ENCODE data around the gene GMPR2.
"Not testable (repeated sequence)": the region's sequence is repeated elsewhere in the genome, so short reads cannot be mapped to it uniquely, and the experiment has no call there.

Gene GMPR2

DNA sequence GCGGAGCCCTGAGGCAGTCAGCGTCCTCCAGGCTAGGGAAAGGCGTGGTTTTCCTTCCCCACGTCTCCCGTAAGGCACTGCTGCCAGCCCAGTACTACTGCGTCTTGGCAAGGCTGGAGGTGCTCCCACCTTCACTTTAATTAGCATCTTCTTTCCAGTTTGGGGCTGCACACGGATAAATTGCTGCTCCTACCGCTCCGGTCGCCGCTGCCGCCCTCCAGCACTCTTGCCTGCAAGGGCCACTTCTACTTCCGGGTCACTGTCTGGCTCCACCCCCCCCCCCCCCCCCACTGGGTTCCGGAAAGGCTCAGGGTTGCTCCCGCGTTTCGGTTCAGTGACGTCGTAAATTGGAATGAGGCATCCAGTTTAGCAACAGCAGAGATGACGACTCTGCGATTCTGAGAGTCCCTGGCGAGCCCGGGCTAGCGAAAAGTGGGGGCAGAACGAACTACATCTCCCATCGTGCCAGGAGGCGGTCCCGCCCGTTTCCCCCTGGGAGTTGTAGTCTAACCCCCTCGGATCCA lies 546 bp upstream of the GMPR2 start, which contains the start of gene NEDD8:
Gene NEDD8, minus strand, starts transcription at position 247 of the 524 bp plus-strand sequence. Its CDS starts 100 bp downstream, at position 147.
- DNase-seq: peak; percentile 81

- DNase-seq: no peak
Observed at GRCh38 chr14:24233538-24233866, 773 bp downstream of the GMPR2 start.

DNA sequence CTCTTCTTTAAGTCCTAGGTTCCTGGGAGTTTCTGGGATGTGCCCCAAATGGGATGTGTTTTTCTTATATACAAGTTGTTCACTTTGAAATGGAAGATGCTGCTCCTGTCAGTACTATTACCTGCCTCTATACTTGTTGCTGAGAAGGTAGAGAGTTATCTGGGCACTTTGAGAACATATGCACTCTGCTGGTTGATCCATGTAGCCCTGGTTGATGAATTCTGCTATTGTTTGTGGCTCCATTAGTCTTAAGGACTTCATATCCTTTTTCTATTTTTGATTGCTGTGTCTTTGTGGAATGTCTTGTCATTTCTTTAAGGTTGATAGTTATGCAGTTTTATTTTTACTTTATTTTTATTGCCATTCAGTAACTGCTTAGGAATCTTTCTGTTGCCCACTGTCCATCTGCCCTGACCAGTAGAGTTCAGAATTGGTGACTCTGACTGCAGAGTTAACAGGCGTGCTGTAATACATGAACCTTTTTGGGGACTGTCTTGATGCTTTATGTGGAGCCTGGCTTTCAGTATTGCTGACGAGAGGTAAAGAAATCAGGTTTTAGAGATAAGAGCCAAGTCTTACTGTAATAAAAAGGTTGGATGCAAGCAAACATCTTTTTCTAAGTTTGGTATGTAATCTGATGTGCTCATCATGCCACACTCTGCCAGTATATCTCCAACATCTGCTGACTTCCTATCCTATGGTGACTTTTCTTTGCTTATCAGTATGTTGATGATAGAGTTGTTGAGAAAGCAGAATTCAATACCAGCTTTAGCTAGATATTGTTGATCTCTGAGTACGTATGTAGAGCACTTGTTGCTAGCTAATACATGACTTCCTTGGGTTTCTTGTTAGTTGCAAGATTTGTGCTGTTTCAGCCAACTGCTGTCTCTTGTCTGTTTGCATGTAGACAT lies 1.6 kb downstream of the GMPR2 start:
- DNase-seq: no peak

- DNase-seq: no peak
Observed at GRCh38 chr14:24235804-24236688, 3.3 kb downstream of the GMPR2 start.

DNA sequence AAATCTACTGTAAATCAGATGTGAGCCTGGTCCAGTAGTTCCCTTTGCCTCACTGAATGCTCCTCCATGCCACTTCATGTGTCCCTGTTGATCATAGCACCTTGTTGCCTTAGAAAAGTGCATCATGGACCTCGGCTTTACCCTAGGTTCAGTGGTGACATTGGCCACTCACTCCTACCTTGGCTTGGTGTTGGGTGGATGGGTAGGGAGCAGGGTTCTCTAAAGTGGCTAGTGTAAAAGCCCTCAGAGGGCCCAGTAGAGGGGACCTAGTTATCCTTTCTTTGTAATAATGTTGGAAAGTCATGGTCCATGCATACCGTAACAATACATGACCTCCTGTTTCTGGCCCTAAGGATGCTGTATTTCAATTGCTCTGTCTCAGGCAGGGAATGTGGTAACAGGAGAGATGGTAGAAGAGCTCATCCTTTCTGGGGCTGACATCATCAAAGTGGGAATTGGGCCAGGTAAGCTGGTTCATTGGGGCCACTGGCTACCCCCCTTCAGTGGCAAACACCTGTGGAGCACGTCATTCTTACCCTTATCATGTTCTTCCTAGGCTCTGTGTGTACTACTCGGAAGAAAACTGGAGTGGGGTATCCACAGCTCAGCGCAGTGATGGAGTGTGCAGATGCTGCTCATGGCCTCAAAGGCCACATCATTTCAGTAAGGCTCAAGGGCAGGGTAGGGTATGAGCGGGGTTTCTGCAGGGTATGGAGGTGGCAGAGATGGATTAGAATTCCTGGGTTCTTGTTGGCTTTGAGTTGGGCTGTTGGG lies 4.1 kb downstream of the GMPR2 start:
- no peak for DNase-seq

DNA sequence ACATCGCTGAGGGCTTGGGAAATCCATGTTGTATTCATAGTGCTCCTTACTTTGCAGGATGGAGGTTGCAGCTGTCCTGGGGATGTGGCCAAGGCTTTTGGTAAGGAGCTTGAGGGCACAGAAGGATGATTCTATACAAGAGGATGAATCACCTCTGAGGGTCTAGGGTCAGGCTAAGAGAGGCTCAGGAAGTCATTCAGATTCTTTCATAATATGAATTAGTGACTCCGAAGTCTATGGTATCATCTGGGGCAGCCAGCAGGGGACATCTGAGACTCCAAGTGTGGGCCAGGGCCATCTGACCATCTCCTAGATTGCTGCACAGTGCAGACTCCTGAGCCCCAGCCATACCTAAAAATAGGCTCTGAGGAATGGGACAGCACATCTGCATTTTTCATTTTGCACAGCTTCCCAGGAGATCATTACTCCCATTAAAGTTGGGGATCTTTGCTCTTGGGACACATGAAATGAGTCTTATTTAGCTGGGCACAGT lies 4.8 kb downstream of the GMPR2 start:
- no peak for DNase-seq

- DNase-seq: no peak
Observed at GRCh38 chr14:24238123-24238522, 5.4 kb downstream of the GMPR2 start.

- no peak for DNase-seq
Observed at GRCh38 chr14:24238527-24239037, 5.9 kb downstream of the GMPR2 start.

DNA sequence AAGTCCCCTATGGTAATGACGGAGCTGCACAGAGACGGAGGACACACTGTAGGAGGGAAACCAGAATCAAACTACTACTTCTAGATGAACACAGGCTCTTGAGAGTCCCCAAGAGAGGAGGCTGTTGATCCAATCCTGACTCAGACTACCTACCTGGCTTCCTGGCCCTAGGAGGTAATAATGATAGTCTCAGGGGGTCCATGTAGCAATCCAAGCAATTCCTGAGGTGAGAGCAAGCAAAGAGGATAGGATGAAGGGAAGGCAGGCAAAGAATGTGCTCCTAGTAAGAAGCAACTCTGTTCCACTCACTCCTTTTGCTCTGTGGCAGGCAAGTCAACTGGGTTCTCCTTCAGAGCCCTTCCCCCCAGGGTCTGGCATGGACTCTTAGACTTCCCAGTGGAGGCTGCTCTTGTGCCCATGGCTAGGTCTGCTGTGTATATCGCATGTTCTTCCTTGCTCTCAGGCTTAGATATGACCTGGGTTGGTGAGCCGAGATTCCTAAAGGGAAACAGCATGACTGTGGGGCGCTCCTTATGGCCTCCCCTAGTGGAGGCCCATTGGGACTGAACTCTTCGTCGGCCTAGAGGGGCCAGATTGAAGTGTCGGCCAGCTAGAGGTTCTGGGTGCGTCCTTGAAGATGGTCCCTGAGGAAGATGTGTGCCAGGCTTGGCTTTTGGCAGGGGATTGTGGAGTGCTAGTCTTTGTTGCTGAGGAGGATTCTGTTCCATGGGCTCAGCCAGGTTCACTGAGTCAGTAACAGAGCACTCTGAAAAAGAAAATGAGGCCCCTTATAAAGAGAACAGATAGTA lies 7.6 kb downstream of the GMPR2 start:
- no peak for DNase-seq

DNA sequence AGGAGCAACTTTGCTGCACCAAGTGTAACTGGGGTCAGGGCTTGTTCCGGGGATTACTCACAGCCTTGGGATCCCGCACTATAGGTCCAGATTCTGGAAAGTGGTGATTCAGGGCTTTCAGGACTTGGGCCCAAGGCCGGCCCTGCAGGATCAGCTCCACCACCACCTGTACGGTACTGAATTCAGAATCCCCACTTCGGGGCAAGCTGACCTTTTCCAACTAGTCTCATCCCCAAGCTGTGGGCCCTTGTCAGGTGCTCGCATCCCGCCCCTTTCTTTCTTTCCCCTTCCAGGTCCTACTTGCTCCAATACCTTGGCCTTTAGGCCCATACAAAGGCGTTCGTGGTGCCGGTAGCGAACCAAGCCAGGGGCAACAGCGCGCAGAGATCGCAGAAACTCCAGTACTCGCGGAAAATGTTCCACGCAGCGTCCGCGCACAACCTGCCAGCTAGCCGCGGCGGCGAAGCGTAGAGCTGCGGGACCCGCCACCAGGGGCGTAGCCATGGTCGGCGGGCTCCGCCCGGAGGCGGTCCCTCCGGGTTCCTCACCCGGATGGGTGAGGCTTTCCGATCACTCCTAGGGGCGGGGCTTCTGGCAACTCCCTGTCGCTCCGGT lies 9.2 kb downstream of the GMPR2 start:
- DNase-seq: peak; percentile 79

GRCh38 chr14:24243336-24243836 lies 10.7 kb downstream of the GMPR2 start:
- no peak for DNase-seq

GRCh38 chr14:24245350-24245749 lies 12.6 kb downstream of the GMPR2 start:
- not testable (repeated sequence) for DNase-seq

GRCh38 chr14:24246765-24247212 lies 14.1 kb downstream of the GMPR2 start:
- no peak for DNase-seq

DNA sequence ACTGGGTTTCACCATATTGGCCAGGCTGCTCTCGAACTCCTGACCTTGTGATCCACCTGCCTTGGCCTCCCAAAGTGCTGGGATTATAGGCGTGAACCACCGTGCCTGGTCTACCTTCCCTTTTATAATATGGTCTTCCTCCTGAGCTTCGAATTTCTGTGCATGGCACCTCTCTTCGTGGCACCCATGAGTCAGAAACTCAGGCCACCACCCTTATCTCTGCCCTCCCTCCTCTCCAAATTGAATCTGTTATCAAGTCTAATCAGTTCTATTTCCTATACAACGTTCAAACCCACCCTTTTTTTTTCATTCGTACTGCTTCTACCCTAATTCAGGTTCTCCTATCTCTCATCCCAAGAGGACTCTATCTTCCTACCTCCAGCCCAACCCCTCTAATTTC lies 14.7 kb downstream of the GMPR2 start:
- DNase-seq: no peak

DNA sequence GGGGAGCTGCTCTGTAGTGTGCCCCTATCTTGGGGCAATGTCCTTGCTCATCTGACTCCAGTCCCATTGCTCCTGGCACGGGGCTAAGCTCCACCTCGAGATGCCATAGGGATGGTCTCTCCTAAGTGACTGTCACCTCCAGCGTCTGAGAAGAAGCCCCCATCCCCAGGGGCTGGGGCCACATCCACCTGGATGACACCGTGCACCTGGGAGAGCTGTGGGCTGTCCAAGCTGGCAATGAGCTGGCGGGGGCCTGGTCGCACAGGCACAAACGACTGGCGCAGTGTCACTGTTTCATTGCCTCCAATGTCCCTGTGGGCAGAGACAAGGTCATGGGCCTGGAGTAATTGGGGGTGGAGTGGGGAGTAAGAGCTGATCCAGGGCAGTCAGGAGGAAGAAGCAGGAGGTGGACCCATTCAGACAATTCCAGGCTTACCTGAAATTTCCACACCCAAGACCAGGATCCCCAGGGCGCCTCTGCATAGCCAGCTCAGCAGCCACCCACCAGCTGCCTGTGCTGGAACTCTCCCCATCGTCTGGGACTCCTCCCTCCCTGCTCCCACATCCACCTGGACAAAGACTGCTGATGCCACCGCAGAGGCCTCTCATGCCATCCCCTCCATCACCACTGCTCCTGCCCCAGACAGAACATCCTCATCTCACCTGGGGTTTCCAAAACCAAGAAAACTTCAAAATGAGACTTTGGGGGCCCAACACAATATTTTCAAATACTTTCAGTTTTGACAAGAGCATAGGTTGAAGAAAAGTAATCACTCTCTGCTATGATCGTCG lies 16.7 kb downstream of the GMPR2 start:
- no peak for DNase-seq

- DNase-seq: no peak
Observed at GRCh38 chr14:24250354-24250753, 17.6 kb downstream of the GMPR2 start.

DNA sequence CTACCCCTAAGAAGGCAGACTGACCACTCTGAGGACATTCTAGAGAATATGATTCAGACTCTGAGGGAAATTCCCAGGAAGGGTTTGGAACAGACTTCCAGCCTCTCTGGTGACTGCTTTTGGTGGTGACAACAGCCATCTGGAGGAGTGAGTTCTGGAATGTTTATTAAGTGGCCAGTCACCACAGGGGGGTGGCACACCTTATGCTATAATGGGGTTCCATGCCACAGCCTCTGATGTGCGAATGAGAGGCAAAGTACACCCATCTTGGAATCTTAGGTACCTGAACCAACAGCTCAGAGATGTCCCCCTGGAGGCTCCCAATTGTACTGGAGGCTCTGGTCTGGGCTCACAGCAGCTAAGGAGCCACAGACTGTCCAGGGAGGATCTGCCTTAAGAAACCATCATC lies 19.2 kb downstream of the GMPR2 start:
- DNase-seq: no peak

DNA sequence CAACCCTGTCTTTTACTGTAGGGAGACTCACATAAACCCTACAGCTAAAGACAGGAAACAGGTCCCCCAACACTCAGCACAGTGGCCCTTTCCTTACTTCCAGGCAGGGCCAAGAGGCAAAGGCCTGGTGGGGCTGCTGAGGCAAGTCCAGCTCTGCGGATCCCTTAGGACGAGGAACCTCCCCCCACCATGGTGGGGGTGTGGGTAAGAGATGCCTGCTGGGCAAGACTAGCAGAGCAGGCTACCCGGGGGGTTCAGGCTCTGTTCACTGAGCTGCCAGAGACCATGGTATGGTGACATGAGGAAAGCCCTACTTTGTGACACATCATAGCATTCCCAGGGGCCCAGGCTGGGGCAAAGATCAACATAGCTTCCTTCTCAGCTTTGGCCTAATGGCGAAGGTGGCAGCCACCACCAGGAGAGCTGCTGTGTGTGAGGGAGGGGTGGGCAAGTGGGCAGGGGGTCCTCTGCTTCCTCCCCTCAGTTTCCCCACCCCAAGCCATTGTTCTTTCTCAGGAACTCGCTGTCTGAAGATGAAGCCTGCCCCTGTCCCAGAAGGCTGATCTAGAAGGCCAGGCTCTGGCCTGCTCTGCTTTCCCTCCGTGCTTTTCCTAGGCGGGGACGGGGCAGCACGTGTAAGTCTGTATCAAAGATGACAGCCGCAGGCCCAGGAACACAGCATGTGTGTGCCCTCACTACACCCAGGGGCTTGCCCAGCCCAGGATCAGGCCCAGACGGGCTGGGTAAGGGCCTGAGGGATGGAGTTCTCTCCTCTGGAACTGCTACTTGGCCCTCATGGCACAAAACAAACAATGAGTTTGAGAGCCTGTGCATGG lies 19.8 kb downstream of the GMPR2 start:
- no peak for DNase-seq

- DNase-seq: no peak
Observed at GRCh38 chr14:24253936-24254335, 21.2 kb downstream of the GMPR2 start.
